HG03432 (cell line): Measurements from ENCODE around the gene RGS8.

ENCODE experiments used
- ATAC-seq: cut with Tn5 transposase; IDR thresholded peaks from one replicate; pipeline ENCODE4 v1.9.1; 2021; ENCODE audit warnings: mild to moderate bottlenecking, moderate library complexity; ENCODE audit not compliant: unreplicated experiment

Gene RGS8

GRCh38 chr1:182674346-182675246 is 9.8 kb downstream of the RGS8 start:
- ATAC-seq = no peak

- ATAC-seq = no peak
These were observed 11.9 kb downstream of the RGS8 start for GRCh38 chr1:182672487-182672836.

- ATAC-seq = no peak
These were observed 12.5 kb downstream of the RGS8 start for GRCh38 chr1:182671750-182672486.

- no peak for ATAC-seq
These were observed 14.2 kb downstream of the RGS8 start for GRCh38 chr1:182670032-182670749.

GRCh38 chr1:182669266-182669665 is 15.1 kb downstream of the RGS8 start:
- no peak for ATAC-seq

GRCh38 chr1:182668521-182669054 is 15.8 kb downstream of the RGS8 start:
- no peak for ATAC-seq

- ATAC-seq = no peak
These were observed 16.4 kb downstream of the RGS8 start for GRCh38 chr1:182667848-182668505.

- no peak for ATAC-seq
These were observed 17.7 kb downstream of the RGS8 start for GRCh38 chr1:182666706-182667105.

GRCh38 chr1:182664296-182664695 is 20.1 kb downstream of the RGS8 start:
- ATAC-seq = no peak

GRCh38 chr1:182662956-182663355 is 21.4 kb downstream of the RGS8 start:
- ATAC-seq = no peak

GRCh38 chr1:182662121-182662890 is 22.1 kb downstream of the RGS8 start:
- ATAC-seq = no peak

GRCh38 chr1:182658055-182658454 is 26.3 kb downstream of the RGS8 start:
- ATAC-seq = no peak

- ATAC-seq = no peak
These were observed 27.5 kb downstream of the RGS8 start for GRCh38 chr1:182656842-182657397.

- ATAC-seq = no peak
These were observed 30.4 kb downstream of the RGS8 start for GRCh38 chr1:182653986-182654385.

- no peak for ATAC-seq
These were observed 31.5 kb downstream of the RGS8 start for GRCh38 chr1:182652933-182653332.

GRCh38 chr1:182651339-182651724 is 33.1 kb downstream of the RGS8 start:
- ATAC-seq = no peak

GRCh38 chr1:182650678-182651338 is 33.6 kb downstream of the RGS8 start:
- no peak for ATAC-seq

GRCh38 chr1:182649041-182649440 is 35.3 kb downstream of the RGS8 start:
- ATAC-seq = peak; percentile 64

- no peak for ATAC-seq
These were observed 37.6 kb downstream of the RGS8 start for GRCh38 chr1:182646739-182647138.
